IMR-90 (cell line): Measurements from ENCODE around the gene NOL8. TPM values are rescaled to one million over a fixed set of nuclear protein-coding genes. Genes with fewer than 3 reads are reported as not detected.

Experiments
- ATAC-seq: fragments of 200-7000 bp; cut with Tn5 transposase; 2 replicates; pipeline ENCODE4 v1.9.1; 2020; ENCODE audit warnings: low read depth, mild to moderate bottlenecking, moderate library complexity
- BruUV-seq: library from RNA; stranded (reverse); fragments of 400-500 nt; replicated peaks from 2 replicates; lab custom pipeline; 2021; lab: Mats Ljungman, UMichigan
- CTCF ChIA-PET: fragments of 300-600 bp; formaldehyde crosslinking; extraction: SDS; loops from one replicate; lab custom pipeline; 2021; ENCODE audit warnings: antibody characterized with exemption; lab: Yijun Ruan, JAX
- POLR2A ChIA-PET: fragments of 300-600 bp; sonication (Branson Sonifier 250); formaldehyde crosslinking; loops from one replicate; lab custom pipeline; 2022; ENCODE audit warnings: antibody characterized with exemption; ENCODE audit not compliant: unreplicated experiment; lab: Charles Lee
- DNase-seq: peaks from one replicate; pipeline ENCODE4 v3.0.0; 2013
- H2AFZ ChIP-seq: replicated peaks from 2 replicates; pipeline ENCODE3; 2013; ENCODE audit warnings: low read length, mild to moderate bottlenecking; ENCODE audit not compliant: poor library complexity
- H2AK5ac ChIP-seq: 2 replicates; pipeline ENCODE4 v1.6.1; 2013; ENCODE audit warnings: low read depth, low read length, inconsistent platforms
- H2AK9ac ChIP-seq: replicated peaks from 2 replicates; pipeline ENCODE3; 2013; ENCODE audit warnings: mild to moderate bottlenecking, low read depth, low read length, moderate library complexity; ENCODE audit not compliant: poor library complexity
- H2BK120ac ChIP-seq: 2 replicates; pipeline ENCODE4 v1.6.1; 2013; ENCODE audit warnings: low read depth, low read length, inconsistent platforms
- H2BK15ac ChIP-seq: 3 replicates; pipeline ENCODE4 v1.6.1; 2013; ENCODE audit warnings: low read depth, low read length, inconsistent platforms
- H2BK20ac ChIP-seq: 2 replicates; pipeline ENCODE4 v1.6.1; 2013; ENCODE audit warnings: low read depth, mild to moderate bottlenecking, inconsistent platforms, low read length, moderate library complexity
- H2BK5ac ChIP-seq: 2 replicates; pipeline ENCODE4 v1.6.1; 2013; ENCODE audit warnings: mild to moderate bottlenecking, low read depth, low read length, inconsistent platforms; ENCODE audit not compliant: poor library complexity, severe bottlenecking
- H3K14ac ChIP-seq: replicated peaks from 2 replicates; pipeline ENCODE4 v1.6.1; 2013; ENCODE audit warnings: low read depth, low read length, inconsistent platforms
- H3K18ac ChIP-seq: 2 replicates; pipeline ENCODE4 v1.6.1; 2013; ENCODE audit warnings: low read depth, low read length, control low read depth
- H3K23ac ChIP-seq: 2 replicates; pipeline ENCODE4 v1.6.1; 2013; ENCODE audit warnings: low read depth, low read length, inconsistent platforms
- H3K27ac ChIP-seq: 2 replicates; pipeline ENCODE4 v1.5.1; 2013; ENCODE audit warnings: mild to moderate bottlenecking, control low read depth, low read length; ENCODE audit not compliant: insufficient read depth
- H3K27me3 ChIP-seq: 2 replicates; pipeline ENCODE4 v1.6.1; 2013; ENCODE audit warnings: low read length; ENCODE audit not compliant: control insufficient read depth, insufficient read depth
- H3K36me3 ChIP-seq: 2 replicates; pipeline ENCODE4 v1.6.1; 2013; ENCODE audit warnings: low read length, mixed read lengths; ENCODE audit not compliant: control insufficient read depth, insufficient read depth
- H3K4ac ChIP-seq: 2 replicates; pipeline ENCODE4 v1.6.1; 2013; ENCODE audit warnings: low read depth, low read length, inconsistent platforms
- H3K4me1 ChIP-seq: 2 replicates; pipeline ENCODE4 v1.6.1; 2013; ENCODE audit warnings: low read length, mixed read lengths; ENCODE audit not compliant: control insufficient read depth, insufficient read depth
- H3K4me2 ChIP-seq: 2 replicates; pipeline ENCODE4 v1.6.1; 2013; ENCODE audit warnings: low read depth, mild to moderate bottlenecking, control low read depth, low read length, moderate library complexity
- H3K4me3 ChIP-seq: 2 replicates; pipeline ENCODE4 v1.5.1; 2013; ENCODE audit warnings: low read depth, mild to moderate bottlenecking, control low read depth, low read length, moderate library complexity; ENCODE audit not compliant: insufficient read depth
- H3K56ac ChIP-seq: 2 replicates; pipeline ENCODE4 v1.6.1; 2013; ENCODE audit warnings: low read length, inconsistent platforms; ENCODE audit not compliant: insufficient read depth; ENCODE audit errors: extremely low read depth
- H3K79me1 ChIP-seq, 2 experiments: 2 replicates each; pipeline ENCODE4 v1.6.1; 2013; ENCODE audit warnings: low read length in 2 of 2, inconsistent platforms in 1 of 2, low read depth in 1 of 2
- H3K9ac ChIP-seq: 2 replicates; pipeline ENCODE4 v1.6.1; 2013; ENCODE audit warnings: low read depth, low read length, control low read depth
- H3K9me1 ChIP-seq: 2 replicates; pipeline ENCODE4 v1.6.1; 2013; ENCODE audit warnings: low read length, inconsistent platforms; ENCODE audit not compliant: insufficient read depth
- H3K9me3 ChIP-seq: 2 replicates; pipeline ENCODE4 v1.6.1; 2013; ENCODE audit warnings: low read length; ENCODE audit not compliant: control insufficient read depth, insufficient read depth
- H4K20me1 ChIP-seq: 2 replicates; pipeline ENCODE4 v1.6.1; 2013; ENCODE audit warnings: low read length, inconsistent platforms; ENCODE audit not compliant: insufficient read depth
- H4K5ac ChIP-seq: 2 replicates; pipeline ENCODE4 v1.6.1; 2013; ENCODE audit warnings: mild to moderate bottlenecking, low read depth, low read length, control low read depth
- H4K8ac ChIP-seq, 2 experiments: 2 replicates each; pipeline ENCODE4 v1.6.1; 2013; ENCODE audit warnings: low read depth in 2 of 2, low read length in 2 of 2, control low read depth in 1 of 2, inconsistent platforms in 1 of 2
- H4K91ac ChIP-seq: 2 replicates; pipeline ENCODE4 v1.6.1; 2013; ENCODE audit warnings: low read depth, low read length, inconsistent platforms; ENCODE audit not compliant: insufficient read depth
- FOS ChIP-seq: fragments of 150-350 bp; IDR thresholded peaks from 2 replicates; pipeline ENCODE4 v1.6.1; 2016; ENCODE audit warnings: low read depth, low read length
- MAZ ChIP-seq: IDR thresholded peaks from 2 replicates; pipeline ENCODE4 v1.6.1; 2012; ENCODE audit warnings: low read depth, mild to moderate bottlenecking, low read length, improper control_type of control experiment, moderate library complexity, borderline replicate concordance
- NFE2L2 ChIP-seq: fragments of 150-350 bp; IDR thresholded peaks from 2 replicates; pipeline ENCODE4 v1.6.1; 2016; ENCODE audit warnings: low read depth, mild to moderate bottlenecking, low read length
- RCOR1 ChIP-seq: IDR thresholded peaks from 2 replicates; pipeline ENCODE4 v1.6.1; 2012; ENCODE audit warnings: mild to moderate bottlenecking, low read length, improper control_type of control experiment; ENCODE audit not compliant: insufficient replicate concordance
- SMC3 ChIP-seq: fragments of 150-350 bp; IDR thresholded peaks from 2 replicates; pipeline ENCODE4 v1.6.1; 2016; ENCODE audit warnings: low read depth, mild to moderate bottlenecking, antibody characterized with exemption, low read length, moderate library complexity
- WGBS, 2 experiments: methylation state at CpG; one replicate each; pipeline versions ENCODE4 v1.1.5 to v1.1.7; 2013; ENCODE audit warnings: missing lambda C conversion rate in 2 of 2; ENCODE audit not compliant: insufficient read length in 1 of 2; ENCODE audit errors: extremely low coverage in 2 of 2; 5-methylcytosine and 5-hydroxymethylcytosine counted together
- dilution Hi-C: fragments of 300-500 bp; cut with HindIII; formaldehyde crosslinking; loops from one replicate; pipeline ENCODE4 v1.14.3; 2018; ENCODE audit warnings: low sequenced_read_pairs; ENCODE audit not compliant: unreplicated experiment
- in situ Hi-C: fragments of 300-500 bp; cut with MboI; formaldehyde crosslinking; loops from 3 replicates; pipeline ENCODE4 v1.14.3; 2019; ENCODE audit warnings: low sequenced_read_pairs, inconsistent platforms, mixed read lengths
- intact Hi-C: fragments of 100-400 bp; cut with micrococcal nuclease; formaldehyde crosslinking; loops from 2 replicates; pipeline ENCODE4 v1.10.0; 2022
- polyA plus RNA-seq, 3 experiments: library from polyadenylated mRNA; depleted of rRNA; stranded (reverse); fragments of >200 nt; gene quantifications; 2 replicates each; pipeline ENCODE4 v1.2.3, GENCODE V29; 2012; ENCODE audit warnings: low replicate concordance in 1 of 3
- total RNA-seq: library from RNA; depleted of rRNA; stranded (reverse); fragments of >200 nt; gene quantifications from 2 replicates; pipeline ENCODE4 v1.2.3, GENCODE V29; 2012
- TF ChIP-seq, protein P1 (sequence below): fragments of 150-350 bp; IDR thresholded peaks from 2 replicates; pipeline ENCODE4 v1.6.1; 2016; ENCODE audit warnings: low read depth, mild to moderate bottlenecking, low read length, moderate library complexity, borderline replicate concordance
- TF ChIP-seq, protein P2 (sequence below): fragments of 150-350 bp; IDR thresholded peaks from 2 replicates; pipeline ENCODE4 v1.6.1; 2017; ENCODE audit warnings: mild to moderate bottlenecking, antibody characterized with exemption, low read length, low read depth
- TF ChIP-seq, protein P3 (sequence below): conservative IDR thresholded peaks from 2 replicates; pipeline ENCODE4 v1.5.1; 2012; ENCODE audit warnings: mild to moderate bottlenecking, low read depth, low read length, improper control_type of control experiment

The NOL8 gene
- total and polyA plus RNA-seq, 2 of the 4 experiments (the other 2 are of a cell fraction), result 10.1 to 18.3 TPM

DNA sequence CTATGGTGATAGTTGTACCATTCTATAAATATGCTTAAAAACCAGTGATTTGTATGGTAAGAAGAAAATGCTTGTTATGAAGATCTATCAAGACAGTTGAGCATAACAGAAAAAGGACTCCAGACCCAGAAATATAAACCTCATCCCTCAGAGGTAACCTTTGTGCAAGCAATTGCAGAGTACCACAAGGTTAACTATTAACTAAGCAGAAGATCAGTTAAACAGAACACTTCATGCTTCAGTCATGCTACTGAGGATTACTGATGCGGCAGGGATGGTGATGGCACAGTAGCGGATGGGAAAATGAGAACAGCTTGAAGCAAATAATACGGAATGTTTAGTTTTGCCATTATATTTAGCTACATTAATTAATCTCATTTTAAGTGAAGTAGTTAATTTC is 77.2 kb downstream of the NOL8 start:
- Histone ChIP-seq H3K27ac (peak overlapping the region; percentile 74), H3K4me3 (no peak overlapping the region), H4K20me1 (peaks cover 9% of the 10 kb centered on the region), H3K27me3 (no peaks in the 10 kb centered on the region), H3K4me2 (no peak overlapping the region), H2BK120ac (peak overlapping the region; percentile 100), H2BK15ac (peak overlapping the region; percentile 80; the same call in 2 of the 3 replicates), H4K8ac (peak overlapping the region; percentile 13 to 97; a peak in 3 of 4 replicates), H3K79me1 (peaks cover 16 to 43% of the 10 kb centered on the region in 2 experiments), H3K4ac (peak overlapping the region; percentile 100), H4K5ac (peak overlapping the region; percentile 98), H3K4me1 (peaks cover 28% of the 10 kb centered on the region), H2BK20ac (peak overlapping the region; percentile 100), H3K9me1 (peaks cover 17% of the 10 kb centered on the region), H2AFZ (no peak overlapping the region), H3K23ac (peak overlapping the region; percentile 74; the same call in 1 of the 2 replicates), H3K56ac (peak overlapping the region; percentile 0; the same call in 1 of the 2 replicates), H4K91ac (peak overlapping the region; percentile 100), H3K14ac (0 out of 2 replicates have a peak overlapping the region, but pooled peaks have one; percentile 6), H3K9me3 (no peaks in the 10 kb centered on the region), H3K36me3 (peaks cover 58% of the 10 kb centered on the region), H2BK5ac (peak overlapping the region; percentile 100), H2AK9ac (no peak overlapping the region), H3K18ac (peak overlapping the region; percentile 100), H2AK5ac (peak overlapping the region; percentile 41), H3K9ac (no peak overlapping the region)
- ChIA-PET CTCF (no interaction called here), POLR2A (no interaction called here)
- TF ChIP-seq SMC3 (no peak), RCOR1 (no peak), MAZ (no peak), FOS (no peak), NFE2L2 (no peak)
- TF ChIP-seq, protein P1, sequence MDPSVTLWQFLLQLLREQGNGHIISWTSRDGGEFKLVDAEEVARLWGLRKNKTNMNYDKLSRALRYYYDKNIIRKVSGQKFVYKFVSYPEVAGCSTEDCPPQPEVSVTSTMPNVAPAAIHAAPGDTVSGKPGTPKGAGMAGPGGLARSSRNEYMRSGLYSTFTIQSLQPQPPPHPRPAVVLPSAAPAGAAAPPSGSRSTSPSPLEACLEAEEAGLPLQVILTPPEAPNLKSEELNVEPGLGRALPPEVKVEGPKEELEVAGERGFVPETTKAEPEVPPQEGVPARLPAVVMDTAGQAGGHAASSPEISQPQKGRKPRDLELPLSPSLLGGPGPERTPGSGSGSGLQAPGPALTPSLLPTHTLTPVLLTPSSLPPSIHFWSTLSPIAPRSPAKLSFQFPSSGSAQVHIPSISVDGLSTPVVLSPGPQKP, result no peak
- TF ChIP-seq, protein P2, sequence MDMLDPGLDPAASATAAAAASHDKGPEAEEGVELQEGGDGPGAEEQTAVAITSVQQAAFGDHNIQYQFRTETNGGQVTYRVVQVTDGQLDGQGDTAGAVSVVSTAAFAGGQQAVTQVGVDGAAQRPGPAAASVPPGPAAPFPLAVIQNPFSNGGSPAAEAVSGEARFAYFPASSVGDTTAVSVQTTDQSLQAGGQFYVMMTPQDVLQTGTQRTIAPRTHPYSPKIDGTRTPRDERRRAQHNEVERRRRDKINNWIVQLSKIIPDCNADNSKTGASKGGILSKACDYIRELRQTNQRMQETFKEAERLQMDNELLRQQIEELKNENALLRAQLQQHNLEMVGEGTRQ, result no peak
- TF ChIP-seq, protein P3, sequence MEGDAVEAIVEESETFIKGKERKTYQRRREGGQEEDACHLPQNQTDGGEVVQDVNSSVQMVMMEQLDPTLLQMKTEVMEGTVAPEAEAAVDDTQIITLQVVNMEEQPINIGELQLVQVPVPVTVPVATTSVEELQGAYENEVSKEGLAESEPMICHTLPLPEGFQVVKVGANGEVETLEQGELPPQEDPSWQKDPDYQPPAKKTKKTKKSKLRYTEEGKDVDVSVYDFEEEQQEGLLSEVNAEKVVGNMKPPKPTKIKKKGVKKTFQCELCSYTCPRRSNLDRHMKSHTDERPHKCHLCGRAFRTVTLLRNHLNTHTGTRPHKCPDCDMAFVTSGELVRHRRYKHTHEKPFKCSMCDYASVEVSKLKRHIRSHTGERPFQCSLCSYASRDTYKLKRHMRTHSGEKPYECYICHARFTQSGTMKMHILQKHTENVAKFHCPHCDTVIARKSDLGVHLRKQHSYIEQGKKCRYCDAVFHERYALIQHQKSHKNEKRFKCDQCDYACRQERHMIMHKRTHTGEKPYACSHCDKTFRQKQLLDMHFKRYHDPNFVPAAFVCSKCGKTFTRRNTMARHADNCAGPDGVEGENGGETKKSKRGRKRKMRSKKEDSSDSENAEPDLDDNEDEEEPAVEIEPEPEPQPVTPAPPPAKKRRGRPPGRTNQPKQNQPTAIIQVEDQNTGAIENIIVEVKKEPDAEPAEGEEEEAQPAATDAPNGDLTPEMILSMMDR, result no peak
- WGBS, 2 experiments, result no CpG with 5 or more reads among the region's 3 CpGs
- BruUV-seq, result no TSS peak
- intact Hi-C loops (loop anchor here (5.0 to 10.0 kb wide), 2 partner anchors 34 to 473 kb away; no protein-coding TSS in a partner anchor), in situ Hi-C loops (loop anchor here (5.0 kb wide), 1 partner anchor 44 kb away; the partner anchor contains the start of gene IARS1), dilution Hi-C loops (no loop called here)
- ATAC-seq, result no peak
- no peak for DNase-seq
